Neutrophil (primary cell): Measurements from ENCODE around the gene SETBP1.

Experiments used
- H3K27ac ChIP-seq: fragments of 200-600 bp; sonication (generic); 2 replicates; pipeline ENCODE4 v1.5.1; 2016; ENCODE audit warnings: mild to moderate bottlenecking, moderate library complexity
- H3K27me3 ChIP-seq: fragments of 200-600 bp; sonication (generic); 2 replicates; pipeline ENCODE4 v1.6.0; 2016; ENCODE audit warnings: mild to moderate bottlenecking
- H3K36me3 ChIP-seq: fragments of 200-600 bp; sonication (generic); 2 replicates; pipeline ENCODE4 v1.5.1; 2017
- H3K4me1 ChIP-seq, 2 experiments: fragments of 200-600 bp in 1 of 2; sonication (generic) in 1 of 2; 1 replicate in 1 of 2; 2 replicates in 1 of 2; pipeline versions ENCODE4 v1.5.1 to v1.6.1; 2013 to 2016; ENCODE audit warnings: low read depth in 1 of 2, low read length in 1 of 2, mild to moderate bottlenecking in 1 of 2, moderate library complexity in 1 of 2; ENCODE audit not compliant: control insufficient read depth in 1 of 2, insufficient read depth in 1 of 2
- H3K4me3 ChIP-seq, 2 experiments: fragments of 200-600 bp in 1 of 2; sonication (generic) in 1 of 2; 1 replicate in 1 of 2; 2 replicates in 1 of 2; pipeline ENCODE4 v1.5.1; 2013 to 2016; ENCODE audit warnings: low read depth in 1 of 2, low read length in 1 of 2, mild to moderate bottlenecking in 1 of 2, moderate library complexity in 1 of 2
- H3K9me3 ChIP-seq: fragments of 200-600 bp; sonication (generic); 2 replicates; pipeline ENCODE4 v1.5.1; 2016
- CTCF ChIP-seq: fragments of 200-600 bp; sonication (generic); IDR thresholded peaks from 2 replicates; pipeline ENCODE4 v1.5.1; 2016; ENCODE audit warnings: antibody characterized with exemption

Gene SETBP1

GRCh38 chr18:44638034-44638540, 42.6 kb upstream of the SETBP1 start:
- H3K27me3 ChIP-seq = no peaks in the 10 kb centered on the region
- no peak overlapping the region for H3K27ac ChIP-seq
- H3K4me1 ChIP-seq = no peaks in the 10 kb centered on the region
- H3K36me3 ChIP-seq = no peaks in the 10 kb centered on the region
- no peak for TF ChIP-seq CTCF
- no peak overlapping the region for H3K4me3 ChIP-seq
- no peaks in the 10 kb centered on the region for H3K9me3 ChIP-seq

- no peaks in the 10 kb centered on the region for H3K27me3 ChIP-seq
- no peaks in the 10 kb centered on the region for H3K4me1 ChIP-seq
- H3K36me3 ChIP-seq = no peaks in the 10 kb centered on the region
- H3K27ac ChIP-seq = no peak overlapping the region
- TF ChIP-seq CTCF = no peak
- H3K9me3 ChIP-seq = no peaks in the 10 kb centered on the region
- no peak overlapping the region for H3K4me3 ChIP-seq
Measured at GRCh38 chr18:44638811-44639210, 41.9 kb upstream of the SETBP1 start.

GRCh38 chr18:44643004-44643403, 37.7 kb upstream of the SETBP1 start:
- Histone ChIP-seq H3K4me1 (no peaks in the 10 kb centered on the region), H3K27ac (no peak overlapping the region), H3K27me3 (no peaks in the 10 kb centered on the region), H3K36me3 (no peaks in the 10 kb centered on the region), H3K9me3 (no peaks in the 10 kb centered on the region), H3K4me3 (no peak overlapping the region)
- TF ChIP-seq CTCF = no peak

- no peak overlapping the region for H3K4me3 ChIP-seq
- H3K4me1 ChIP-seq = no peaks in the 10 kb centered on the region
- no peak for TF ChIP-seq CTCF
- no peaks in the 10 kb centered on the region for H3K9me3 ChIP-seq
- no peak overlapping the region for H3K27ac ChIP-seq
- H3K36me3 ChIP-seq = no peaks in the 10 kb centered on the region
- H3K27me3 ChIP-seq = no peaks in the 10 kb centered on the region
Measured at GRCh38 chr18:44651478-44651877, 29.2 kb upstream of the SETBP1 start.

GRCh38 chr18:44651918-44652572, 28.6 kb upstream of the SETBP1 start:
- no peaks in the 10 kb centered on the region for H3K36me3 ChIP-seq
- no peaks in the 10 kb centered on the region for H3K9me3 ChIP-seq
- no peak overlapping the region for H3K27ac ChIP-seq
- H3K4me3 ChIP-seq = no peak overlapping the region
- no peaks in the 10 kb centered on the region for H3K4me1 ChIP-seq
- no peak for TF ChIP-seq CTCF
- H3K27me3 ChIP-seq = no peaks in the 10 kb centered on the region
